PC-9 (cell line): ENCODE measurements around the gene IFNLR1.
"Not testable (repeated sequence)": the region's sequence is repeated elsewhere in the genome, so short reads cannot be mapped to it uniquely, and the experiment has no call there.

Experiments used
- EZH2 ChIP-seq: fragments of 200-600 bp; sonication (generic); IDR thresholded peaks from 2 replicates; pipeline ENCODE4 v1.8.0; 2017; ENCODE audit warnings: antibody characterized with exemption, low read depth
- TF ChIP-seq, protein P1 (sequence below): fragments of 200-600 bp; sonication (generic); conservative IDR thresholded peaks from 2 replicates; pipeline ENCODE4 v1.6.1; 2017; ENCODE audit warnings: mixed run types, antibody characterized with exemption, mild to moderate bottlenecking, moderate library complexity

DNA sequence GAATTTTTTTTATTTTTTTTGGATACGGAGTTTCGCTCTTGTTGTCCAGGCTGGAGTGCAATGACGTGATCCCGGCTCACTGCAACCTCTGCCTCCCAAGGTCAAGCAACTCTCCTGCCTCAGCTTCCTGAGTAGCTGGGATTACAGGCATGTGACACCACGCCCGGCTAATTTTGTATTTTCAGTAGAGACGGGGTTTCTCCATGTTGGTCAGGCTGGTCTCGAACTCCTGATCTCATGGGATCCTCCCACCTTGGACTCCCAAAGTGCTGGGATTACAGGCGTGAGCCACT is 20.3 kb upstream of the IFNLR1 start:
- TF ChIP-seq, protein P1, sequence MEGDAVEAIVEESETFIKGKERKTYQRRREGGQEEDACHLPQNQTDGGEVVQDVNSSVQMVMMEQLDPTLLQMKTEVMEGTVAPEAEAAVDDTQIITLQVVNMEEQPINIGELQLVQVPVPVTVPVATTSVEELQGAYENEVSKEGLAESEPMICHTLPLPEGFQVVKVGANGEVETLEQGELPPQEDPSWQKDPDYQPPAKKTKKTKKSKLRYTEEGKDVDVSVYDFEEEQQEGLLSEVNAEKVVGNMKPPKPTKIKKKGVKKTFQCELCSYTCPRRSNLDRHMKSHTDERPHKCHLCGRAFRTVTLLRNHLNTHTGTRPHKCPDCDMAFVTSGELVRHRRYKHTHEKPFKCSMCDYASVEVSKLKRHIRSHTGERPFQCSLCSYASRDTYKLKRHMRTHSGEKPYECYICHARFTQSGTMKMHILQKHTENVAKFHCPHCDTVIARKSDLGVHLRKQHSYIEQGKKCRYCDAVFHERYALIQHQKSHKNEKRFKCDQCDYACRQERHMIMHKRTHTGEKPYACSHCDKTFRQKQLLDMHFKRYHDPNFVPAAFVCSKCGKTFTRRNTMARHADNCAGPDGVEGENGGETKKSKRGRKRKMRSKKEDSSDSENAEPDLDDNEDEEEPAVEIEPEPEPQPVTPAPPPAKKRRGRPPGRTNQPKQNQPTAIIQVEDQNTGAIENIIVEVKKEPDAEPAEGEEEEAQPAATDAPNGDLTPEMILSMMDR = not testable (repeated sequence)
- TF ChIP-seq EZH2 = not testable (repeated sequence)
